GM12878 (cell line): ENCODE data around the gene YY1. TPM values are rescaled to one million over a fixed set of nuclear protein-coding genes. Genes with fewer than 3 reads are reported as not detected.

Source experiments
- ATAC-seq: fragments of 200-7000 bp; cut with Tn5 transposase; 3 replicates; pipeline ENCODE4 v1.9.1; 2020; ENCODE audit warnings: mild to moderate bottlenecking, moderate library complexity
- BruUV-seq: library from RNA; stranded (reverse); fragments of 400-500 nt; replicated peaks from 2 replicates; lab custom pipeline; 2021; lab: Mats Ljungman, UMichigan
- CTCF ChIA-PET: fragments of 300-600 bp; sonication (Branson Sonifier 250); formaldehyde crosslinking; extraction: SDS; loops from one replicate; lab custom pipeline; 2021; ENCODE audit warnings: inconsistent platforms; lab: Yijun Ruan, JAX
- POLR2A ChIA-PET: fragments of 350-600 bp; formaldehyde crosslinking; extraction: SDS; loops from one replicate; lab custom pipeline; 2021; ENCODE audit warnings: inconsistent platforms; lab: Charles Lee
- RAD21 ChIA-PET: fragments of 300-600 bp; sonication (Branson Sonifier 250); formaldehyde crosslinking; loops from one replicate; lab custom pipeline; 2023; ENCODE audit warnings: antibody characterized with exemption; ENCODE audit not compliant: unreplicated experiment; lab: Charles Lee
- SMC1A ChIA-PET: fragments of 300-600 bp; sonication (Branson Sonifier 250); formaldehyde crosslinking; loops from one replicate; lab custom pipeline; 2023; ENCODE audit not compliant: unreplicated experiment, uncharacterized antibody; lab: Charles Lee
- DNase-seq: peaks from one replicate; pipeline ENCODE4 v3.0.0-alpha.2; 2011; ENCODE audit warnings: low read depth, low spot score
- FAIRE-seq: peaks from 3 replicates; lab custom pipeline; 2011; peaks lifted over from hg19 to GRCh38; lab: Jason Lieb, UNC
- H2AFZ ChIP-seq: 2 replicates; pipeline ENCODE4 v1.6.0; 2011; ENCODE audit warnings: low read depth, low read length, control low read depth; ENCODE audit not compliant: control insufficient read depth
- H3K27ac ChIP-seq: 2 replicates; pipeline ENCODE4 v1.5.1; 2011; ENCODE audit warnings: control low read depth; ENCODE audit not compliant: control insufficient read depth, insufficient read depth
- H3K27me3 ChIP-seq, 2 experiments: replicated peaks in 1 of 2; 2 replicates each; pipeline versions ENCODE4 v1.6.0 to v1.6.1; 2011; ENCODE audit warnings: low read length in 1 of 2; ENCODE audit not compliant: control insufficient read depth in 2 of 2, insufficient read depth in 2 of 2
- H3K36me3 ChIP-seq, 2 experiments: 2 replicates each; pipeline ENCODE4 v1.5.1; 2011; ENCODE audit warnings: low read length in 1 of 2; ENCODE audit not compliant: control insufficient read depth in 2 of 2, insufficient read depth in 2 of 2
- H3K4me1 ChIP-seq: 2 replicates; pipeline ENCODE4 v1.6.1; 2011; ENCODE audit warnings: mild to moderate bottlenecking, low read length, moderate library complexity, mixed read lengths; ENCODE audit not compliant: control insufficient read depth, insufficient read depth
- H3K4me2 ChIP-seq: 2 replicates; pipeline ENCODE4 v1.6.0; 2011; ENCODE audit warnings: control low read depth; ENCODE audit not compliant: control insufficient read depth, insufficient read depth
- H3K4me3 ChIP-seq: fragments of 200-600 bp; sonication (generic); 2 replicates; pipeline ENCODE4 v1.5.1; 2016
- H3K79me2 ChIP-seq: 2 replicates; pipeline ENCODE4 v1.6.0; 2011; ENCODE audit warnings: low read length; ENCODE audit not compliant: control insufficient read depth, insufficient read depth
- H3K9ac ChIP-seq: 2 replicates; pipeline ENCODE4 v1.8.0; 2011; ENCODE audit warnings: low read length, control low read depth, mixed read lengths; ENCODE audit not compliant: control insufficient read depth, insufficient read depth
- H3K9me3 ChIP-seq: replicated peaks from 3 replicates; pipeline ENCODE4 v1.5.1; 2011; ENCODE audit warnings: mild to moderate bottlenecking, low read length; ENCODE audit not compliant: control insufficient read depth, insufficient read depth
- H4K20me1 ChIP-seq: 2 replicates; pipeline ENCODE4 v1.6.0; 2011; ENCODE audit not compliant: control insufficient read depth, insufficient read depth
- CBX5 ChIP-seq: sonication (generic); IDR thresholded peaks from 2 replicates; pipeline ENCODE4 v1.6.1; 2016; ENCODE audit warnings: low read depth, moderate library complexity, mild to moderate bottlenecking, inconsistent platforms
- E4F1 ChIP-seq: fragments of 450-650 bp; IDR thresholded peaks from 2 replicates; pipeline ENCODE4 v1.6.1; 2018; ENCODE audit warnings: borderline replicate concordance, mild to moderate bottlenecking; ENCODE audit not compliant: partially characterized antibody
- RBBP5 ChIP-seq: fragments of 200-600 bp; sonication (generic); conservative IDR thresholded peaks from 2 replicates; pipeline ENCODE4 v1.6.1; 2016
- REST ChIP-seq: IDR thresholded peaks from 2 replicates; pipeline ENCODE4 v1.6.1; 2012; ENCODE audit warnings: mild to moderate bottlenecking, low read depth, low read length
- SRF ChIP-seq, 2 experiments: IDR thresholded peaks; 2 replicates each; pipeline ENCODE4 v1.6.1; 2011; ENCODE audit warnings: low read depth in 2 of 2, low read length in 2 of 2, mild to moderate bottlenecking in 1 of 2, moderate library complexity in 1 of 2
- ZBTB4 ChIP-seq: fragments of 450-650 bp; formaldehyde crosslinking; IDR thresholded peaks from 2 replicates; pipeline ENCODE4 v1.4.0; 2022; ENCODE audit warnings: mild to moderate bottlenecking, moderate library complexity
- ZSCAN29 ChIP-seq: fragments of 450-650 bp; IDR thresholded peaks from 2 replicates; pipeline ENCODE4 v1.6.1; 2017; ENCODE audit warnings: mild to moderate bottlenecking, moderate library complexity
- WGBS: methylation state at CpG from one replicate; pipeline ENCODE4 v1.1.6; 2016; ENCODE audit warnings: low lambda C conversion rate; ENCODE audit not compliant: insufficient replicate concordance, insufficient coverage; ENCODE audit errors: missing lambda C conversion rate; 5-methylcytosine and 5-hydroxymethylcytosine counted together
- in situ Hi-C: fragments of 300-500 bp; cut with MboI; formaldehyde crosslinking; loops from 9 replicates; pipeline ENCODE4 v1.14.3; 2018; ENCODE audit warnings: mixed read lengths
- intact Hi-C: fragments of 100-400 bp; cut with micrococcal nuclease; formaldehyde crosslinking; loops from one replicate; pipeline ENCODE4 v1.14.2; 2022; ENCODE audit not compliant: unreplicated experiment
- polyA plus RNA-seq, 11 experiments: library from polyadenylated mRNA; depleted of rRNA in 4 of 11; unstranded in 6 of 11; stranded (reverse) in 5 of 11; fragments of >200 nt; fragmentation: Nextera tagmentation in 4 of 11; fragmentation: Illumina TruSeq in 1 of 11; extraction: Ambion mirVana in 4 of 11; extraction: Trizol in 1 of 11; gene quantifications; 1 replicate in 1 of 11; 2 replicates in 10 of 11; pipeline versions ENCODE4 v1.2.1 to v1.2.3, GENCODE V29; 2011 to 2016; ENCODE audit warnings: inconsistent platforms in 2 of 11, missing spikeins in 2 of 11, low read depth in 1 of 11
- total RNA-seq, 4 experiments: library from RNA; depleted of rRNA in 3 of 4; stranded (reverse); fragments of >200 nt in 3 of 4; fragmentation: Illumina TruSeq in 1 of 4; extraction: Trizol in 1 of 4; gene quantifications; 2 replicates each; pipeline versions ENCODE4 v1.2.1 to v1.2.3, GENCODE V29; 2013 to 2021
- TF ChIP-seq, protein P1 (sequence below): fragments of 450-650 bp; IDR thresholded peaks from 2 replicates; pipeline ENCODE4 v1.6.1; 2017; ENCODE audit warnings: low read depth, mild to moderate bottlenecking, moderate library complexity
- TF ChIP-seq, protein P2 (sequence below): IDR thresholded peaks from 2 replicates; pipeline ENCODE4 v1.6.1; 2012; ENCODE audit warnings: low read depth, low read length, improper control_type of control experiment

YY1 gene
- total and polyA plus RNA-seq, 10 of the 15 experiments (the other 5 are each of a cell fraction or from before 2014, with no cell fraction given) = 23.7 to 74.0 (median 39.9) TPM

DNA sequence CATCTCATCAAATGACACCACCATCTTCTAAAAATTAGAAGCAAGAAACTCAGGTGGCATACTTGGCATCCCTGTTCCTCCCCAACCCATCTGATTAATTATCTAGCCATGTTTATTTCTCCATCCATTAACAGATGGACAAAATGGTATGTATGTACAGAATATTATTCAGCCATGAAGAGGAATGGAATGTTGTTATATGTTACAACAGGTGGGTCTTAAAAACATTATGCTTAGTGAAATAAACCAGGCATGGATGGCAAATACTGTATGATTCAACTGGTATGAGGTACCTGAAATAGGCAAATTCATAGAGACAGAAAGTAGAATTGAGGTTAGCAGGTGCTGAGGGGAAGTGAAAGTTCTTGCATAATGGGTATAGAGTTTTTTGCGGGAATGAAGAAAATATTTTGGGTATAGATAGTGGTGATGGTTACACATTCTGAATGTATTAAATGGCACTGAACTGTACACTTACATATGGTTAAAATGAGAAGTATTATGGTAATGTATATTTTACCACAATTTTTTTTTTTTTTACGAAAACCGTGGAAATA lies 17.5 kb downstream of the YY1 start:
- TSS peak; percentile 12 for BruUV-seq
- ChIA-PET SMC1A (interaction anchor here (1.3 to 2.1 kb wide), 3 partner anchors 10 to 35 kb away, joined by 3 to 6 read pairs (median 4); no protein-coding TSS in a partner anchor), RAD21 (no interaction called here), POLR2A (interaction anchor here (0.6 to 1.3 kb wide), 2 partner anchors 14 to 21 kb away, joined by 3 to 9 read pairs; no protein-coding TSS in a partner anchor), CTCF (interaction anchor here (1.2 kb wide), 1 partner anchor 13 kb away, joined by 4 read pairs; no protein-coding TSS in a partner anchor)
- FAIRE-seq (peak; percentile 69), ATAC-seq (peak; percentile 86), DNase-seq (no peak)
- Histone ChIP-seq H3K4me2 (peak overlapping the region; percentile 81), H3K4me3 (peak overlapping the region; percentile 37; the same call in 1 of the 2 replicates), H2AFZ (no peak overlapping the region), H3K36me3 (no peaks in the 10 kb centered on the region), H3K27me3 (no peaks in the 10 kb centered on the region), H3K9ac (no peak overlapping the region), H3K9me3 (no peaks in the 10 kb centered on the region; the same call in 2 of the 3 replicates), H3K4me1 (peaks cover 52% of the 10 kb centered on the region), H3K27ac (no peak overlapping the region; the same call in 1 of the 2 replicates), H3K79me2 (peaks cover 93% of the 10 kb centered on the region), H4K20me1 (peaks cover 17% of the 10 kb centered on the region)
- in situ Hi-C loops (no loop called here), intact Hi-C loops (loop anchor here (1.0 to 2.0 kb wide), 2 partner anchors 16 to 32 kb away; no protein-coding TSS in a partner anchor)
- 6% methylated on average over 3 of the region's 3 CpGs for WGBS
- no peak for TF ChIP-seq REST
- TF ChIP-seq SRF (IDR thresholded peaks at IDR 0.05; ENCODE audit: low read depth in 2 of 2, low read length in 2 of 2) = no peak
- no peak for TF ChIP-seq ZBTB4 (CRISPR knock-in tag)
- TF ChIP-seq, protein P1, sequence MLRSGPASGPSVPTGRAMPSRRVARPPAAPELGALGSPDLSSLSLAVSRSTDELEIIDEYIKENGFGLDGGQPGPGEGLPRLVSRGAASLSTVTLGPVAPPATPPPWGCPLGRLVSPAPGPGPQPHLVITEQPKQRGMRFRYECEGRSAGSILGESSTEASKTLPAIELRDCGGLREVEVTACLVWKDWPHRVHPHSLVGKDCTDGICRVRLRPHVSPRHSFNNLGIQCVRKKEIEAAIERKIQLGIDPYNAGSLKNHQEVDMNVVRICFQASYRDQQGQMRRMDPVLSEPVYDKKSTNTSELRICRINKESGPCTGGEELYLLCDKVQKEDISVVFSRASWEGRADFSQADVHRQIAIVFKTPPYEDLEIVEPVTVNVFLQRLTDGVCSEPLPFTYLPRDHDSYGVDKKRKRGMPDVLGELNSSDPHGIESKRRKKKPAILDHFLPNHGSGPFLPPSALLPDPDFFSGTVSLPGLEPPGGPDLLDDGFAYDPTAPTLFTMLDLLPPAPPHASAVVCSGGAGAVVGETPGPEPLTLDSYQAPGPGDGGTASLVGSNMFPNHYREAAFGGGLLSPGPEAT = no peak
- TF ChIP-seq, protein P2, sequence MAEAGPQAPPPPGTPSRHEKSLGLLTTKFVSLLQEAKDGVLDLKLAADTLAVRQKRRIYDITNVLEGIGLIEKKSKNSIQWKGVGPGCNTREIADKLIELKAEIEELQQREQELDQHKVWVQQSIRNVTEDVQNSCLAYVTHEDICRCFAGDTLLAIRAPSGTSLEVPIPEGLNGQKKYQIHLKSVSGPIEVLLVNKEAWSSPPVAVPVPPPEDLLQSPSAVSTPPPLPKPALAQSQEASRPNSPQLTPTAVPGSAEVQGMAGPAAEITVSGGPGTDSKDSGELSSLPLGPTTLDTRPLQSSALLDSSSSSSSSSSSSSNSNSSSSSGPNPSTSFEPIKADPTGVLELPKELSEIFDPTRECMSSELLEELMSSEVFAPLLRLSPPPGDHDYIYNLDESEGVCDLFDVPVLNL = no peak
- no peak for TF ChIP-seq RBBP5
- TF ChIP-seq ZSCAN29 = no peak
- no peak for TF ChIP-seq E4F1
- TF ChIP-seq CBX5 = 0 out of 2 replicates have a peak, but pooled peaks have one; percentile 29
